Muscle of back (tissue), 11 donors: ENCODE measurements around the gene PYGB. TPM values are rescaled to one million over a fixed set of nuclear protein-coding genes. Genes with fewer than 3 reads are reported as not detected.

Experiments
- DNase-seq, 3 donors: peaks; one replicate each; pipeline versions ENCODE4 v3.0.0 to v3.0.0-alpha.2; 2013
- polyA plus RNA-seq, 10 donors: library from polyadenylated mRNA; unstranded; fragments of 120-200 nt; gene quantifications; one replicate each; pipeline ENCODE4 v1.2.1, GENCODE V29; 2013; ENCODE audit not compliant: insufficient read length in 10 of 10

Gene PYGB
- polyA plus RNA-seq, 10 donors = 20.2 to 27.8 (median 23.7) TPM

GRCh38 chr20:25214426-25214790, 33.5 kb upstream of the PYGB start:
- no peak for DNase-seq

DNA sequence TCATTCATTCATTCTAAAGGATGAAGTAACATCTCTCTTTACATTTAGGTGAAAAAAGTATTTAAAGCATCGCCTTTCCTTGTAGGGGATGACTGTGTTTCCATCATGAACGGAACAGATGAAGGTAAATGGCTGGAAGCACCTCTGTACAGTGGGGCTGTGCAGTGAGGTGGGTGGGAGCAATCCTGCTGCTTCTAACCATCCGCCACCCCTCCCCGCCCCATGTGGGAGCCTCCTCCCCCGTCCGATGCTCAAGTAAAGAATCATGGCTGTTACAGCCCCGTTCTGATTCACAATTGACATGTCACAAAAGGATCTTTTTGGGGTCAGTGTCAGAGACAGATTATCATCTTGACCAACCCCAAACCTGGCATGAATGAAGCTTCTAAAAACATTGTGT, 33.1 kb upstream of the PYGB start:
- DNase-seq = no peak

DNA sequence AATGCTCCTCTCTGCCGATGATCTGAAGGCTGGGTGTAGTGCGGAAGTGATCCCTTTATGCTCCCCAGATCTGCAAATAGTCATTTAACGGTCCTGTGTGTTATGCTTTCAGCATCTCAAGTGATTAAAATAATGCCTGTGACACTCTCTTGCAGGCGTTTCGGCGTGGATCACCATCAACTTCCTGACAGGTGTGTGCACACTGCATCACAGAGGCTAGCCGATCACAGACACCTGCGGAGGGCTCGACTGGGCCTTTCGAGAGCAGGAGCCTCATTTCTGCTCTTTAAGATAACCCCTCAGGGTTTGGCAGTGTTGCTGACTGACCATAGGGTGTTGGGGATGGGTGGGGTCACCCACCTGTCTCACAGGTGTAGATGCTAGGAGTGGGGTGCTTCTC, 32.4 kb upstream of the PYGB start:
- no peak for DNase-seq

DNA sequence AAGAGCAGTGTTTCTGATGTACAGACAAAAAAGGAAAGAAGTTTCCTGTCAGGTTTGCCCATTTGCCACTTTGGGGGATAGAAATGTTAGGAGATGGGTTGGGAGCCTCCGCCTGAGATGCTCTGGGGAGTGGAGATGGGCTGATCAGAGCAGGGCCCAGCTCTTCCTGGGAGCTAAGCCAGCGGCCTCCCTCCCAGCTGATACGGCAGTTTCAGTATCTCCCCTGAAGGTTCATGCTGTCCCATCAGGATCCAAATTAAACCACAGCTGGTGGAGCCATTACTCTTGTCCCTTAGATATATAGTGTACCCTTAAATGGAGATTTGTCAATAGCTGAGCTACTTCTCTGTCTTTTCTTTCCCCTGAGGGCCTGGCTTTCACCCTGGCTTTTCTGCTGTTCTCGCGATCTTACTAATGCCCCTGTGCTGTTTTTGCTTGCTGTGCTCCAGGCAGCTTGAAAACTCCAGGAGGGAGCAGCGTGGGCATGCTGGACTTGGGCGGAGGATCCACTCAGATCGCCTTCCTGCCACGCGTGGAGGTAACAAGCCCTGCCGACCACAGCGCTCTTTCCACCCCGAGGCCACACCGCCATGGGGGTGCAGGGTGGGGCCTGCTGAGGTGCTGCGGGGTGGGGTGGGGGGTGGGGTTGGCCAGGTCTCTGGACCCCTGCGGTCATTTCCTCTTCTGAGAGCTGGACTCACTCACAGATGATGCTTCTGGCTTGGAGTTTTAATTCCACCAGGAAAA, 31.5 kb upstream of the PYGB start:
- no peak for DNase-seq

DNA sequence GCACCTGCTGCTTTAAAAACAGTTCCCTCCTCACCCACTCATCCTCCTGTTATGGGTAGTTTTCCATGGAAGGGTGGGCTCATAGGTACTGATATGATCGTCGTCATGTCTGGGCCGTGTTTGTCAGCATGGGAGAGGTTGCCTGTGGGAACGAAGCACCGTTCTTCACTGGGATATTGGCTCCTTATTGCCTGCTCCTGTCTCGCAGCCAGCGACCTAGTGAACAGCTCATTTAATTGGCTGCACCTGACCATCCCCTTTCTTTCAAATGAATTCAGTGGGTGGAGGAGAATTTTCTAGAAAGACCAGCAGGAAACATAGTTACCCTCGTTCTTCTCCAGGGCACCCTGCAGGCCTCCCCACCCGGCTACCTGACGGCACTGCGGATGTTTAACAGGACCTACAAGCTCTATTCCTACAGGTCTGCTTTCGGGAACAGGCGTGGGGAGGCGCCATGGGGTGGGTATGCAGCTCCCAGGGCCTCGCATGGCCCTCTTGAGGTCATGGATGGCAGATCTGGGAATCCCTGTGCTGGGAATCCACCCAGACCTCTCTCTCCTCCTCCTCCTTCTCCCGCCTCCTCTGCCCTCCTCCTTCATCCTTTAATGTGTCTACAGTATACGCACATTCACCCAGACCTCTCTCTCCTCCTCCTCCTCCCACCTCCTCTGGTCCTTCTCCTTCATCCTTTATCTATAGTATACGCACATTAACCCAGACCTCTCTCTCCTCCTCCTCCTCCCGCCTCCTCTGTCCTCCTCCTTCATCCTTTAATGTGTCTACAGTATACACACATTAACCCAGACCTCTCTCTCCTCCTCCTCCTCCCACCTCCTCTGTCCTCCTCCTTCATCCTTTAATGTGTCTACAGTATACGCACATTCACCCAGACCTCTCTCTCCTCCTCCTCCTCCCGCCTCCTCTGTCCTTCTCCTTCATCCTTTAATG, 30.4 kb upstream of the PYGB start:
- DNase-seq = no peak

GRCh38 chr20:25218109-25218486, 29.8 kb upstream of the PYGB start:
- no peak for DNase-seq

GRCh38 chr20:25218492-25218891, 29.4 kb upstream of the PYGB start:
- DNase-seq = no peak

DNA sequence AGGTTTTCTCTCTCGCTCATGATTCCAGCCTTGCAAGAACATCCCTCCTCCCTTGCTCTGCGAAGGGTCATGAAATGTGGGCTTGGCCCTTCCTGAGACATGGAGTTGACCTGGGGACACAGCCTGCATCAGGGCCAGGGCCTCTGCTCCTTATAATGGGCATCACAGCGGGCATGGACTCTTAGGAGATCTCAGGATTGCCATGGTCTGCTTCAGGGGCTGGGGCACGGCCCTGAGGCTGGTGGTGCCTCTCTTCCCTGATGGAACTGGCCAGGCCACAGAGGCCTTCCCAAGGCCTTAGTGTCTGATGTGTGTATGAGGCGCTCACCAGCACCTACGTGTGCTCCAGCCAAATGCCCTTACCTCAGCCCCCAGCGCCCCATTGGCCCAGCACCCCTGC, 28.5 kb upstream of the PYGB start:
- no peak for DNase-seq

DNA sequence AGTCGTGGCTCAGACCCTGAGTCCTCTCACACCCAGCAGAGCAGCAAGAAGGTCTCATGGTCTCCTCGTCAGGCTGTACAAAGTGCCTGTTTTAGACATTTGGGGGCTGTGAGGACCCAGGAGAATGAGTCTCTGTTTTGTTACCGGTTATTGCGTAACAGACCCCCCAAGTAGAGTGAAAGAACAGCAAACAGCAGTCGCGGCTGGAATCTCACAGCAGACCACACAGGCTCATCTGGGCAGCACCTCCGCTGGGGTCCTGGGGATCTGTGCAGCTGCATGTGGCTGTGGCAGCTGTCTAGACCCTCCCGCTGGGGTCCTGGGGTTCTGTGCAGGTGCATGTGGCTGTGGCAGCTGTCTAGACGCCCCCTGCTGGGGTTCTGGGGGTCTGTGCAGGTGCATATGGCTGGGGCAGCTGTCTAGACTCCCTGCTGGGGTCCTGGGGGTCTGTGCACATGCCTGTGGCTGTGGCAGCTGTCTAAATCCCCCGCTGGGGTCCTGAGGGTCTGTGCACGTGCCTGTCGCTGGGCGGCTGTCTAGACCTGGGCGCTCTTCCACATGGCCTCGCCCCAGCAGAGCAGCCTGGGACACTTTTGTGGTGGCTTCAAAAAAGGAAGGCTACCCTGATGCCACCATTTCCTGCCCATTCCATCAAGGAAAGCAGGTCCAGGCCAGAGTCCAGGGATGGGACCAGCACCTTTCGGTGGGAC, 27.7 kb upstream of the PYGB start:
- DNase-seq = peak in 1 of 3 donors; percentile 55

DNA sequence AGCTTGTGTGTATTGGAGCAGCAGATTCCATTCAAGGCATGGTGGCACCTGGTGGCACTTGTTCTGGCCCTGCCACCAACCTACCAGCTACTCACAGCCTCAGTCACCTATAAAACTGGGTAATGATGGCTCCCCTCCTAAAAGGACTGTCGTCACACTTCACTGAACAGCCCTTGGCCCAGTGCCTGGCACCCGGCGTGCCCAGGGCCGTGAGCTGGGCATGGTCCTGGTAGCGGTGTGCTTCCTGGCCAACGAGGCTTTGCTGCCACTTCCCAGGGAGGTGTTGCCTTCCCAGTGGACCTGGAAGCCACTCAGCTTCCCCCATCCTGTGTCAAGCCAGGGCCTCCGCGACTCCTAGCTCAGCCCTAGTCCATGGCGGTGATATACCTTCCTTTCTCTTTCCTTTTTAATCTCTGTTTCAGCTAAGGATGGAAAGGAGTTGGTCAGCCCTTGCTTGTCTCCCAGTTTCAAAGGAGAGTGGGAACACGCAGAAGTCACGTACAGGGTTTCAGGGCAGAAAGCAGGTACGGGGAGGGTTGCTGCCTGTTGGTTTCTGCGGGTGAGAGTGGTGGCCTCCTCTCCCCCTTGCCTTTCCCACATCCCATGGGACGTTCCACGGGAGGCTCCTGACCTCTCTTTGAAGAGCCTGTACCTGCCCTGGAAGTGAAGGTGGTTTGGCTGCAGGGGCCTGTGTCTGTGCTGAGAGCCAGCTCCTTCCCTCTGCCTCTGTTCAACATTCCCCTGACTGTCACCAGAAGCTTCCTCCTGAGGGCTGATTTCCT, 26.9 kb upstream of the PYGB start:
- no peak for DNase-seq

DNA sequence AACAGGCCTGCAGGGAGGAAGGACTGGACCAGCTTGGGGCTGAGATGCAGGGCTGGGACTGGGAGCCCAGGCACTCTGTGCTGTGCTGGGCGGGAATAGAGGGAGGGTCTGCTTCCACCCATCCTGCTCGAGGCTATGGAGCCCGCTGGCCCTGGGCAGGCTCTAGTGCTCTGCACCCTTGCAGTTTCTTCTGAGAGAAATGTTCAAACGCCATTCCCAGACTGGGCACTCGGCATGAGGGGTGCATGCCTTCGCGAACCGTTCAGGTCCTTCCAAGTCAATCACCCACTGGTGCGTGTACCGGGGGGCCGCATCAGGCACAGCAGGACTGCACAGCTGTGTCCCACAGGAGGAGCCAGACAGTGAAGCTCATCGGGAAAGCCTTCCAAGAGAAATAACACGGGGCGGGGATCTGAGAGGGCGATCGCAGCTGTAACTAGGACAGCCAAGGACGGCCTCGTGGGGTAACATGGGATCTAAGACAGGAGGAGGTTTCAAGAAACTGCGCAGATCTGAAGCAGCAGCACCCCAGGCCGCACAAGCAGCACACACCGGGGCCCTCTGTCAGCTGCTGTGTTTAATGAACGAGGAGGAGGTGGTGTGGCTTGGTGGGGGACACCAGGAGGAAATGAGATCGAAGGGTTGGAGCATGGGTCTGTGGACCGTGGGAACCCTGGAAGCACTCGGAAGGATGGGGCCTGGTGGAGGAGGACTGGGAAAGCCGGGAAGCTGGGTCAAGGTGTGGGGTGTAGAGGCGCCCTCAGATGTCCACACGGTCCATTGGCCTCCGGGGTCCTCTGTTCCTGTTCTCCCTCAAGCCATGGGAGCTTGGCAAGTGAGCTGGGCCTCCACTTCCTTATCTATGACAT, 26.1 kb upstream of the PYGB start:
- DNase-seq = peak; percentile 37 to 87 (median 48)

DNA sequence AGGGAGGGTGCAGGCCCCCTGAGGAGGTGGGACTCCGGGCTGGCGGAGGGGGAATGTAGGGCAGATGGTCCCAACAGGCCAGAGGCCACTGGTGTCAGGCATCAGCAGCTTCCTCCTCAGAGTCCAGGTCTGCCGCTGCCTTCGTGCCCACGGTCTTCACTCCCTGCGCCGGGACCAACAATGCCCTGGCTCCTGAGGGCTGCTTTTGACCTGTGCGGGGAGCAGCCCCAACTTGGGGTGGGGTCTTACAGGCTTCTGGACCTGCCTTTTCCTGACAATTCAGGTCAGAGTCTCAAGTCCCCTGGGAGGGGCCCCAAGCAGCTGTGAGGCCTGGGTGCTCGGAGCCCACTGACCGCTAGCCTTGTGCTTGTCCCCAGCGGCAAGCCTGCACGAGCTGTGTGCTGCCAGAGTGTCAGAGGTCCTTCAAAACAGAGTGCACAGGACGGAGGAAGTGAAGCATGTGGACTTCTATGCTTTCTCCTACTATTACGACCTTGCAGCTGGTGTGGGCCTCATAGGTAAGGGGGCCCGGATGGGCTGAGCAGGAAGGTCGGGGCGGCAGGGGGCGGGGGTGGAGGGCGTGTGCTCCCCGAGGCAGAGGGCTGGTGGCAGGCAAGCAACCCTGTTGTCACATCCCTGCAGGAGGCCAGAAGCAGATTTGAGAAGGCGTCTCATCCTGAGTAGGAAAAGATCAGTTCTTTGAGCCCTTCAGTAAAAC, 25.3 kb upstream of the PYGB start:
- no peak for DNase-seq

DNA sequence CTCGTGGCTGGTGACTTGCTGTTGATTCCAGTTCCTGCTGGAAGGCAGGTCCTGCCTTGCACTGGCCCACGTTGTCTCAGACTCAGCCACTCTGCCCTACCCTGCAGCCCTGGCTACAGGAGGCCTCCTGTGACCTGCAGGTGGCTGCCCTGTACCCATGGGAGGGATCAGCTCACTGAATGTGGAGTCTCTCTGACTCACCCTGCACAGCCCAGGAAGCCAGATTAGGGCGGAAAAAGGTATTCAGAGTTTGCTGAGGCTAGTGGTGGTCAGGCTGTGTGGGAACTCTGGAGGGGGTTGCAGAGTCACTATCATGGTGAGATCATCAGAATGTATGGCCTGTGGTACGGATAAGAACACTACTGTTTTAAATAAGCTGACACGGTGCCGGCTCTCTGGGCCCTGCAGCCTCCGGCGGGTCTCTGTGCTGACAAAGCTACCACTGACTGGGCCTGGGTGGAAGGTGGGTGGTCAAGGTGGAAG, 24.7 kb upstream of the PYGB start:
- peak in 1 of 3 donors; percentile 89 for DNase-seq

DNA sequence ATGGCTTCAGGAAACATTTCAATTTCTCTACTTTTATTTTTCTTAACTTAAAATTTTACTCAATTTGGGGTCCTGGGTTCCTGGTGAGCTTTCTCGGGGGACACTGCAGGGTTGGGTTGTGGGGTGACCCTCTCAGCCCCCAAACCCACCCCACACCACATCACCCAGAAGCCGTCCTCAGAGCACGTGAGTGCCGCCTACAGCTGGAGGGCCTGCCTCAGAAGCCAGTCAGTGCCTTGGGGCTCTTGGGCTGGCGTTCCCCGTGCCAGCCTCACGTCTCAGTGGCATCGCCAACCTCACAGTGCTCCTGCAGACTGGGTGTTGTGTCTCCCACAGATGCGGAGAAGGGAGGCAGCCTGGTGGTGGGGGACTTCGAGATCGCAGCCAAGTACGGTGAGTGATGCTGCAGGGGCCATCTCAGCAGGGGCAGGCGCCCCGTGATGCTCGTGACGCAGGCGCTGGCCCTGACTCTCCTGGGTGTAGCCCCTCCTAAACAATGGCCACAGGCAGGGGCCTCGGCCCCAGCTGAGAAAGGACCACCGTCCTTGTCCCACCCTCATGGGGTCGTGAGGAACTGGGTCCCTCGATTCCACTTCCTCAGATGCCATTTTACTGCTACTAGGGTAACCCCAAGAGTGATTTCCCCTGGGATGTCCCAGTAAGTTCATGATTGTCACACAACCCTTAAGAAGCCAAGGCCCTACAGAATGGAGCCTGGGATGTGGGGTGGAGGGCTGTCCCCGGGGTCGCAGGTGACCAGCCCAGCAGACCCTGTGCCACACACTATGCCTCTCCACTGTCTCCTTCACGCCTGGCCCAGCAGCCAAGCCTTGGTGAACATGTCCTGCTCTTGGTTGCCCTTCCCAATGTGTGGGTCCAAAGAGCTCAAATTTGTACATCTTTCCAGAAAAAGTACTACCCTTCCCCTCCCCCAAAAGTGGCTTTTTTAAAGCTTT, 23.8 kb upstream of the PYGB start:
- DNase-seq = no peak

GRCh38 chr20:25224941-25225340, 22.9 kb upstream of the PYGB start:
- DNase-seq = no peak

- no peak for DNase-seq
These were observed 22.0 kb upstream of the PYGB start for GRCh38 chr20:25225642-25226432.

DNA sequence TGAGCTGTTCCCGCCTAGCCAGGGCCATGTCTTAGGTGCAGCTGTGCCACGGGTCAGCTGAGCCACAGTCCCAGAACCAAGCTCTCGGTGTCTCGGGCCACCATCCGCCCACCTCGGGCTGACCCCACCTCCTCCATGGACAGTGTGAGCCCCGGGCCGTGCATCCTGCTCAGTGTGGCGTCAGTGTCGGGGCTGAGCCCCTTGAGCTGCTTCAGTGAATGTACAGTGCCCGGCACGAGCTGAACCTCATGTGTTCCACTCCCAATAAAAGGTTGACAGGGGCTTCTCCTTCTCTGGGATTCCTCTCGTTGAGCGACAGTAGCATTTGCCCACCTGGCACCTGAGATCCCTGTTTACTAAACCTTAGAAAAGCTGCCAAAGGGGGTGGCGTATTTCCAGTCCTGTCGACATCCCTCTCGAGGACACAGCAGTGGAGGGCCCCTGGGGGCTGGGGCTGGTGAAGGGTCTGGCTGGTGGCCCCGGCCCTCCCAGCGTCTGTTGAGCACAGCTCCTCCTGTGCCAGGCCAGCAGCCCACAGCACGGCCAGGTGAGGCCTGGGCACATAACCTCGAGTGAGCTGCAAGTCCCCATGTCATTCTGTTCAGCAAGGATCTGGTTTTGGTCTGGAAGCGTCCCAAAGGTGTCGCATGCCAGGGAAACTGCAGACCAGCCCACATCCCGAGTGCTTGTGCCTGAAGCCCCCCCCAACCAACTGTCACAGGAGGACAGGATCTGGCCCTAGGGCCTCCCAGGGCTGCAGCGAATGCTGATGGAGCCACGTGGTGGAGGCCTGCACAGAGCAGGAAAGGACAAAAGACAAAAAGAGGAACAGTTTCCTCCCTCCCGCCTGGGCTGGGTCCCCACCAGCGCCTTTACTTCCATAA, 21.2 kb upstream of the PYGB start:
- no peak for DNase-seq
